Stimulated activated CD8-positive, alpha-beta memory T cell treated with anti-CD3 and anti-CD28 coated beads, Interleukin-7, amount 100 ng/mL, for 24 hours (primary cell): ENCODE data around the gene PSMC3.

ENCODE experiments used
- DNase-seq: peaks from one replicate; pipeline ENCODE4 v3.0.0-alpha.2; 2020; ENCODE audit warnings: low read depth

The PSMC3 gene

GRCh38 chr11:47394050-47394321 is 32.3 kb downstream of the PSMC3 start:
- DNase-seq = no peak

GRCh38 chr11:47393163-47394049 is 32.8 kb downstream of the PSMC3 start:
- no peak for DNase-seq

GRCh38 chr11:47392546-47393162 is 33.6 kb downstream of the PSMC3 start:
- no peak for DNase-seq

- no peak for DNase-seq
Measured at GRCh38 chr11:47391711-47392432, 34.4 kb downstream of the PSMC3 start.

GRCh38 chr11:47391077-47391583 is 35.1 kb downstream of the PSMC3 start:
- no peak for DNase-seq

- no peak for DNase-seq
Measured at GRCh38 chr11:47390422-47390760, 35.8 kb downstream of the PSMC3 start.

- DNase-seq = no peak
Measured at GRCh38 chr11:47389577-47390421, 36.4 kb downstream of the PSMC3 start.

GRCh38 chr11:47388697-47389576 is 37.3 kb downstream of the PSMC3 start:
- DNase-seq = no peak

GRCh38 chr11:47387944-47388696 is 38.1 kb downstream of the PSMC3 start:
- no peak for DNase-seq

GRCh38 chr11:47384498-47384897 is 41.7 kb downstream of the PSMC3 start:
- no peak for DNase-seq

GRCh38 chr11:47383071-47383470 is 43.2 kb downstream of the PSMC3 start:
- DNase-seq = no peak

GRCh38 chr11:47380078-47380477 is 46.2 kb downstream of the PSMC3 start:
- no peak for DNase-seq

- DNase-seq = no peak
Measured at GRCh38 chr11:47379317-47379716, 46.9 kb downstream of the PSMC3 start.

GRCh38 chr11:47378836-47379170 is 47.4 kb downstream of the PSMC3 start:
- no peak for DNase-seq

- DNase-seq = no peak
Measured at GRCh38 chr11:47378010-47378835, 48.0 kb downstream of the PSMC3 start, which contains the start of gene SPI1. Gene SPI1, minus strand, starts transcription at chr11:47378547. Its CDS starts 194 bp downstream, at chr11:47378353.

GRCh38 chr11:47377571-47378009 is 48.6 kb downstream of the PSMC3 start:
- no peak for DNase-seq

- no peak for DNase-seq
Measured at GRCh38 chr11:47376525-47377371, 49.5 kb downstream of the PSMC3 start.

- DNase-seq = no peak
Measured at GRCh38 chr11:47376107-47376524, 50.1 kb downstream of the PSMC3 start.
